ENCODE results near the gene MECP2. TPM values are rescaled to one million over a fixed set of nuclear protein-coding genes. Genes with fewer than 3 reads are reported as not detected.

The MECP2 gene
- total RNA-seq, 1 donor: 27.4 TPM

GRCh38 chrX:154084449-154085300 lies 12.8 kb downstream of the MECP2 start:
- TF ChIP-seq, protein P1, sequence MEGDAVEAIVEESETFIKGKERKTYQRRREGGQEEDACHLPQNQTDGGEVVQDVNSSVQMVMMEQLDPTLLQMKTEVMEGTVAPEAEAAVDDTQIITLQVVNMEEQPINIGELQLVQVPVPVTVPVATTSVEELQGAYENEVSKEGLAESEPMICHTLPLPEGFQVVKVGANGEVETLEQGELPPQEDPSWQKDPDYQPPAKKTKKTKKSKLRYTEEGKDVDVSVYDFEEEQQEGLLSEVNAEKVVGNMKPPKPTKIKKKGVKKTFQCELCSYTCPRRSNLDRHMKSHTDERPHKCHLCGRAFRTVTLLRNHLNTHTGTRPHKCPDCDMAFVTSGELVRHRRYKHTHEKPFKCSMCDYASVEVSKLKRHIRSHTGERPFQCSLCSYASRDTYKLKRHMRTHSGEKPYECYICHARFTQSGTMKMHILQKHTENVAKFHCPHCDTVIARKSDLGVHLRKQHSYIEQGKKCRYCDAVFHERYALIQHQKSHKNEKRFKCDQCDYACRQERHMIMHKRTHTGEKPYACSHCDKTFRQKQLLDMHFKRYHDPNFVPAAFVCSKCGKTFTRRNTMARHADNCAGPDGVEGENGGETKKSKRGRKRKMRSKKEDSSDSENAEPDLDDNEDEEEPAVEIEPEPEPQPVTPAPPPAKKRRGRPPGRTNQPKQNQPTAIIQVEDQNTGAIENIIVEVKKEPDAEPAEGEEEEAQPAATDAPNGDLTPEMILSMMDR (IDR thresholded peaks at IDR 0.05; ENCODE audit: insufficient read depth, low read length): no peak
- H3K4me3 ChIP-seq (ENCODE audit: low read depth, low read length): no peak overlapping the region
- DNase-seq (ENCODE audit: low read depth): no peak

DNA sequence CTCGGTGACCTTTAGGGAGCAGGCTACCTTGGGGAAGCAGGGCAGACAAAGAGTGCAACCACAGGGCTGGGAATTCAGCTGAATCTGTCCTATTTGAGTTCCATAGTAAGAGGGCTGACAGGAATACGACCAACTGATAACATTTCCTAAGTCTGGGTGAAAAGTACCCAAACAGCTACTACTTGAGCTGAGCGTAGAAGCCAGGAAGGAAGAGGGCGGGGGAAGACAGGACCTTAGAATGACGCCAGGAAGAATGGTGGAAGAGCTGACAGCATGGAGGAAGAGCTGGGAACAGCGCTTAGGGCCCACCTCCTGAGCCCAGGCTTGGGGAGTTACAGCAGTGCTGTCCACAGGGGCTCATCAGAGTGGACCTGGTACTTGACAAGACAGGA lies 14.4 kb downstream of the MECP2 start:
- no peak for DNase-seq (ENCODE audit: low read depth)
- TF ChIP-seq, protein P1 (IDR thresholded peaks at IDR 0.05; ENCODE audit: insufficient read depth, low read length): no peak
- H3K4me3 ChIP-seq (ENCODE audit: low read depth, low read length): no peak overlapping the region

DNA sequence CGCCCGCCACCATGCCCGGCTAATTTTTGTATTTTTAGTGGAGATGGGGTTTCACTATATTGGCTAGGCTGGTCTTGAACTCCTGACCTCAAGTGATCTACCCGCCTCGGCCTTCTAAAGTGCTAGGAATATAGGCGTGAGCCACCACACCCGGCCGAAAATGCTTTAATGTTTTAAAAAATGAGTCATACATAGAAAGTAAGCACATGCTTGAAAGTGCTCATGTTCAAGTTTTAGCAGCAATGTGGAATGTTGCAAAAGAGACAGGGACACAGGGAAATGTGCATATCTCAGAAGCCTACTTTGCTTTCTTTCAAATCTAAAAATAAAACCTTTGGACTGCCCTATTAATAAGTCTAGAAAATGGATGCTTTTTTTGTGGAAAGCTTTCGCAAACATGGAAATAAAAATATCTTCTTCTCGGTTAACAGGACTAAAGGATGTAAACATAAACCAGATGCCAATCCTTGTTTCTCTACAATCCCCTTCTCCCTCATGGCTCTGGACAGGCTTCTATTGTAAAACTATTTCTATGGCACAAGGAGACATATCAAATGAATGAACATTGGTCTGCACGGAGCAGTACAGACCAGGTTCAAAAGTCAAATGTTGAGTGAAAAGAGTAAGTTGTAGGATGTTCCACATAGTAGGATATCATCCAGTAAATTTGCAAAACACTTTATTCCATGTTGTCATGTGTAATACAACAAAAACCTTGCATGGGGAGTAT lies 15.0 kb downstream of the MECP2 start:
- DNase-seq (ENCODE audit: low read depth): peak; percentile 80
- TF ChIP-seq, protein P1 (IDR thresholded peaks at IDR 0.05; ENCODE audit: insufficient read depth, low read length): no peak
- no peak overlapping the region for H3K4me3 ChIP-seq (ENCODE audit: low read depth, low read length)

GRCh38 chrX:154077101-154077500 lies 20.4 kb downstream of the MECP2 start:
- TF ChIP-seq, protein P1 (IDR thresholded peaks at IDR 0.05; ENCODE audit: insufficient read depth, low read length): no peak
- DNase-seq (ENCODE audit: low read depth): no peak
- H3K4me3 ChIP-seq (ENCODE audit: low read depth, low read length): no peak overlapping the region

DNA sequence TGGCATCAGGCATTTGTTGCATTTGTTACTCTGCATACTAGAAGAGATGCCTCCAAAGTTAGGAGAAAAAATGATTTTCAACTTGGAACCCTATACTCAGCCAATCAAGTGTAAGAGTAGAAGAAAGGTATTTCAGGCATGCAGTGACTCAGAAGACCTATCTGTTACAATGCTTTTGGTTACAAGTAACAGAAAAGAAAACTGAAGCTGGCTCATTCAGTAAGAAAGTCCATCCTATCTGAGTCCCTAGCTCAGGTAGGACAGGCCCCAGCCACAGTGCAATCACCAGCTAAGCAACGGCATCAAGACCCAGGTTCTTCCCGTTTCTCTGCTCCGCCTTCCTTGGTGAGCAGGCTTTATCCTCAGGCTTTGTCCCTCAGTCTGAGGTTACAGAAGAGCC lies 23.3 kb downstream of the MECP2 start:
- peak; percentile 78 for DNase-seq (ENCODE audit: low read depth)
- no peak overlapping the region for H3K4me3 ChIP-seq (ENCODE audit: low read depth, low read length)
- TF ChIP-seq, protein P1 (IDR thresholded peaks at IDR 0.05; ENCODE audit: insufficient read depth, low read length): no peak

GRCh38 chrX:154072192-154072591 lies 25.3 kb downstream of the MECP2 start:
- TF ChIP-seq, protein P1 (IDR thresholded peaks at IDR 0.05; ENCODE audit: insufficient read depth, low read length): no peak
- no peak for DNase-seq (ENCODE audit: low read depth)
- H3K4me3 ChIP-seq (ENCODE audit: low read depth, low read length): no peak overlapping the region

Data from fibroblast of the aortic adventitia (primary cell).